ENCODE measurements around the gene SAMD9L. TPM values are rescaled to one million over a fixed set of nuclear protein-coding genes. Genes with fewer than 3 reads are reported as not detected.

The SAMD9L gene
- polyA plus RNA-seq, 1 donor (not counting 4 experiments of a cell fraction or from before 2014, with no cell fraction given), result 6.5 TPM

- TF ChIP-seq CTCF (optimal IDR thresholded peaks at IDR 0.05 in 1 of 3, IDR thresholded peaks at IDR 0.05 in 1 of 3, conservative IDR thresholded peaks at IDR 0.05 in 1 of 3; ENCODE audit: extremely low read depth in 1 of 3, insufficient read depth in 2 of 3, low read length in 3 of 3) (no peak), EZH2 (IDR thresholded peaks at IDR 0.05; ENCODE audit: low read length) (no peak)
- dilution Hi-C loops (cut with MboI; ENCODE audit: extremely low pct_ligation_motif_present, low sequenced_read_pairs), result no loop called here
- H3K27ac ChIP-seq (ENCODE audit: control insufficient read depth, insufficient read depth, low read length), result no peak overlapping the region
These were observed 1.6 kb downstream of the SAMD9L start for GRCh38 chr7:93146472-93147141.

GRCh38 chr7:93146036-93146435, 2.1 kb downstream of the SAMD9L start:
- no peaks in the 10 kb centered on the region for H3K9me3 ChIP-seq (ENCODE audit: control insufficient read depth, low read depth, low read length)
- no peak overlapping the region for H3K27ac ChIP-seq (ENCODE audit: control insufficient read depth, insufficient read depth, low read length)
- no peak for DNase-seq (ENCODE audit: low read depth, low spot score)
- TF ChIP-seq EZH2 (IDR thresholded peaks at IDR 0.05; ENCODE audit: low read length), result no peak
- no peaks in the 10 kb centered on the region for H3K36me3 ChIP-seq (ENCODE audit: control insufficient read depth in 2 of 2, extremely low read depth in 1 of 2, insufficient read depth in 2 of 2, low read length in 2 of 2)
- no peaks in the 10 kb centered on the region for H3K79me2 ChIP-seq (ENCODE audit: control insufficient read depth, insufficient read depth, low read length)
- no peak for FAIRE-seq
- H3K9me1 ChIP-seq (ENCODE audit: control insufficient read depth, extremely low read depth, insufficient read depth, low read length), result no peaks in the 10 kb centered on the region
- H3K4me3 ChIP-seq (ENCODE audit: control insufficient read depth in 2 of 3, extremely low read depth in 1 of 3, insufficient read depth in 2 of 3, low read depth in 1 of 3, low read length in 3 of 3), result no peak overlapping the region
- peaks cover 3% of the 10 kb centered on the region for H3K4me1 ChIP-seq (ENCODE audit: control insufficient read depth, extremely low read depth, insufficient read depth, low read length)
- no peak overlapping the region for H3K4me2 ChIP-seq (ENCODE audit: control insufficient read depth, extremely low read depth, insufficient read depth, low read depth, low read length)
- no peak overlapping the region for H2AFZ ChIP-seq (ENCODE audit: control insufficient read depth, low read length)
- no peaks in the 10 kb centered on the region for H4K20me1 ChIP-seq (ENCODE audit: control insufficient read depth, extremely low read depth, insufficient read depth, low read length)
- dilution Hi-C loops (cut with MboI; ENCODE audit: extremely low pct_ligation_motif_present, low sequenced_read_pairs), result no loop called here
- H3K27me3 ChIP-seq (ENCODE audit: control insufficient read depth, extremely low read depth, insufficient read depth, low read length), result no peaks in the 10 kb centered on the region
- no peak overlapping the region for H3K9ac ChIP-seq (ENCODE audit: control insufficient read depth, extremely low read depth, insufficient read depth, low read length)

More at GRCh38 chr7:93146472-93147141, 1.6 kb downstream of the SAMD9L start:
- Histone ChIP-seq H3K79me2 (ENCODE audit: control insufficient read depth, insufficient read depth, low read length) (no peaks in the 10 kb centered on the region), H3K9me1 (ENCODE audit: control insufficient read depth, extremely low read depth, insufficient read depth, low read length) (no peaks in the 10 kb centered on the region), H3K4me2 (ENCODE audit: control insufficient read depth, extremely low read depth, insufficient read depth, low read depth, low read length) (no peak overlapping the region), H3K9me3 (ENCODE audit: control insufficient read depth, low read depth, low read length) (no peaks in the 10 kb centered on the region), H4K20me1 (ENCODE audit: control insufficient read depth, extremely low read depth, insufficient read depth, low read length) (no peaks in the 10 kb centered on the region), H3K27me3 (ENCODE audit: control insufficient read depth, extremely low read depth, insufficient read depth, low read length) (no peaks in the 10 kb centered on the region), H3K4me3 (ENCODE audit: control insufficient read depth in 2 of 3, extremely low read depth in 1 of 3, insufficient read depth in 2 of 3, low read depth in 1 of 3, low read length in 3 of 3) (no peak overlapping the region), H3K9ac (ENCODE audit: control insufficient read depth, extremely low read depth, insufficient read depth, low read length) (no peak overlapping the region), H3K36me3 (ENCODE audit: control insufficient read depth in 2 of 2, extremely low read depth in 1 of 2, insufficient read depth in 2 of 2, low read length in 2 of 2) (no peaks in the 10 kb centered on the region), H3K4me1 (ENCODE audit: control insufficient read depth, extremely low read depth, insufficient read depth, low read length) (peaks cover 3% of the 10 kb centered on the region), H2AFZ (ENCODE audit: control insufficient read depth, low read length) (no peak overlapping the region)
- DNase-seq (ENCODE audit: low read depth, low spot score) (no peak), FAIRE-seq (no peak)

GRCh38 chr7:93145354-93145753, 2.8 kb downstream of the SAMD9L start:
- Histone ChIP-seq H3K27me3 (ENCODE audit: control insufficient read depth, extremely low read depth, insufficient read depth, low read length) (no peaks in the 10 kb centered on the region), H3K4me3 (ENCODE audit: control insufficient read depth in 2 of 3, extremely low read depth in 1 of 3, insufficient read depth in 2 of 3, low read depth in 1 of 3, low read length in 3 of 3) (no peak overlapping the region), H3K4me2 (ENCODE audit: control insufficient read depth, extremely low read depth, insufficient read depth, low read depth, low read length) (no peak overlapping the region), H3K9me3 (ENCODE audit: control insufficient read depth, low read depth, low read length) (no peaks in the 10 kb centered on the region), H4K20me1 (ENCODE audit: control insufficient read depth, extremely low read depth, insufficient read depth, low read length) (no peaks in the 10 kb centered on the region), H3K9ac (ENCODE audit: control insufficient read depth, extremely low read depth, insufficient read depth, low read length) (no peak overlapping the region), H3K9me1 (ENCODE audit: control insufficient read depth, extremely low read depth, insufficient read depth, low read length) (no peaks in the 10 kb centered on the region), H2AFZ (ENCODE audit: control insufficient read depth, low read length) (no peak overlapping the region), H3K27ac (ENCODE audit: control insufficient read depth, insufficient read depth, low read length) (no peak overlapping the region), H3K36me3 (ENCODE audit: control insufficient read depth in 2 of 2, extremely low read depth in 1 of 2, insufficient read depth in 2 of 2, low read length in 2 of 2) (no peaks in the 10 kb centered on the region), H3K79me2 (ENCODE audit: control insufficient read depth, insufficient read depth, low read length) (no peaks in the 10 kb centered on the region), H3K4me1 (ENCODE audit: control insufficient read depth, extremely low read depth, insufficient read depth, low read length) (peaks cover 3% of the 10 kb centered on the region)
- DNase-seq (ENCODE audit: low read depth, low spot score) (no peak), FAIRE-seq (no peak)
- dilution Hi-C loops (cut with MboI; ENCODE audit: extremely low pct_ligation_motif_present, low sequenced_read_pairs), result no loop called here
- TF ChIP-seq EZH2 (IDR thresholded peaks at IDR 0.05; ENCODE audit: low read length) (no peak), CTCF (optimal IDR thresholded peaks at IDR 0.05 in 1 of 3, IDR thresholded peaks at IDR 0.05 in 1 of 3, conservative IDR thresholded peaks at IDR 0.05 in 1 of 3; ENCODE audit: extremely low read depth in 1 of 3, insufficient read depth in 2 of 3, low read length in 3 of 3) (no peak)
